ENCODE results near the gene SPATA2. TPM values are rescaled to one million over a fixed set of nuclear protein-coding genes. Genes with fewer than 3 reads are reported as not detected.

The SPATA2 gene
- total and polyA plus RNA-seq, 2 of the 13 experiments (the other 11 are each of a cell fraction or from before 2014, with no cell fraction given), result 3.2 to 8.7 TPM

DNA sequence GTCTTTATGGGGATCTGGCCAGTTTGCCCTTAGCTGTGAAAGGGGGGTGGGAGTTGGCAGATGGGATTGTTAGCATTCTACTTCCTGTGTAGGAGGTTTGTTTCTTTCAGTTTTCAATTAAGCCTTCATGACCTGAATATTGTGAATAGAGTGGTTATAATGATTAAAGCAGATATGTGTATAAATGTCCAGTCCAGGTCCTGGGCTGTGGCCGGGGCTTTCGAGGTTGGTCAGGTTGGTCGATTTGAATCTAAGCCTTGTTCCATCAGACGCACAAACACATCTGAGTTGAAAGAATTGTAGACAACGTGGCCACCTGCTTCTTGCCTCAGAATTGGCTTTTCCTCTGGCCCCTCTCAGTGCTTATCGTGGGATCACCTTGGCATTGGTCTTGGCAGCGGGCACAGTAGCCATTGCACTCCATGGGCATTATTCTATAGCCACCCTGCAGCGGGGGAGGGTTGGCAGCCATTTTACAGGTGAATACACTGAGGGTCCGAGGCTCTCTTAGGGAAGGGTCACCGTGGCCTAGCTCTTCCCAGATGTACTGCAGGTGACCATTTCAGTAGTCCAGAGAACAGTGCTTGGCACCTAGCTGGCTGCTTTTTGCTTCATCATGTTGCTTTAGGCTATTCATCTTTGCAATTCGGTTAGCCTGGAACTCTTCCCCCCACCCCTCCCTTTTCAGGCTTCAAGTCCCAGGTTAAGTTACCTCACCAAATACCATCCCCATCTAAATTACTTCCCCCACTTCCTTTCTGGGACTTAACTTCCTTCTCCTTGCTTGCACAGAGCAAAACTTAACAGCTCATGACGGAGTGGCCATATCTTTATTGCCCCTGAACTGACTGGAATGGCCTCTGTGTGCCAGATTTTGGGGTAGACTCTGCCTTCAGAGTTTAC is 21.9 kb upstream of the SPATA2 start (continued):
- TF ChIP-seq, protein P1, sequence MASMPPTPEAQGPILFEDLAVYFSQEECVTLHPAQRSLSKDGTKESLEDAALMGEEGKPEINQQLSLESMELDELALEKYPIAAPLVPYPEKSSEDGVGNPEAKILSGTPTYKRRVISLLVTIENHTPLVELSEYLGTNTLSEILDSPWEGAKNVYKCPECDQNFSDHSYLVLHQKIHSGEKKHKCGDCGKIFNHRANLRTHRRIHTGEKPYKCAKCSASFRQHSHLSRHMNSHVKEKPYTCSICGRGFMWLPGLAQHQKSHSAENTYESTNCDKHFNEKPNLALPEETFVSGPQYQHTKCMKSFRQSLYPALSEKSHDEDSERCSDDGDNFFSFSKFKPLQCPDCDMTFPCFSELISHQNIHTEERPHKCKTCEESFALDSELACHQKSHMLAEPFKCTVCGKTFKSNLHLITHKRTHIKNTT (CRISPR knock-in tag; IDR thresholded peaks at IDR 0.05), result no peak
- TF ChIP-seq NFYB (CRISPR knock-in tag; IDR thresholded peaks at IDR 0.05) (no peak), ZNF274 (CRISPR knock-in tag; IDR thresholded peaks at IDR 0.05) (peak; percentile 39; the same call in 1 of the 2 replicates), ZNF432 (CRISPR knock-in tag; IDR thresholded peaks at IDR 0.05; ENCODE audit: borderline replicate concordance) (no peak), ZNF883 (CRISPR knock-in tag; IDR thresholded peaks at IDR 0.05; ENCODE audit: not compliant biosample characterization) (no peak), ZFP36L1 (CRISPR knock-in tag; IDR thresholded peaks at IDR 0.05) (0 out of 2 replicates have a peak, but pooled peaks have one; percentile 11), NKX3-1 (CRISPR knock-in tag; IDR thresholded peaks at IDR 0.05) (peak; percentile 60; the same call in 1 of the 2 replicates), ZNF572 (CRISPR knock-in tag; IDR thresholded peaks at IDR 0.05) (no peak), KDM4B (CRISPR knock-in tag; IDR thresholded peaks at IDR 0.05) (no peak), ZNF672 (CRISPR knock-in tag; IDR thresholded peaks at IDR 0.05) (no peak), SMAD3 (CRISPR knock-in tag; IDR thresholded peaks at IDR 0.05) (0 out of 2 replicates have a peak, but pooled peaks have one; percentile 14), NFE2L1 (CRISPR knock-in tag; IDR thresholded peaks at IDR 0.05; ENCODE audit: borderline replicate concordance) (no peak), ONECUT2 (CRISPR knock-in tag; IDR thresholded peaks at IDR 0.05) (no peak), ZNF790 (CRISPR knock-in tag; IDR thresholded peaks at IDR 0.05; ENCODE audit: borderline replicate concordance) (no peak), ZSCAN25 (CRISPR knock-in tag; IDR thresholded peaks at IDR 0.05) (no peak), CREM (IDR thresholded peaks at IDR 0.05) (no peak), CREM (CRISPR knock-in tag; IDR thresholded peaks at IDR 0.05) (no peak), ZNF777 (CRISPR knock-in tag; IDR thresholded peaks at IDR 0.05) (0 out of 2 replicates have a peak, but pooled peaks have one; percentile 54)
- TF ChIP-seq, protein P2, sequence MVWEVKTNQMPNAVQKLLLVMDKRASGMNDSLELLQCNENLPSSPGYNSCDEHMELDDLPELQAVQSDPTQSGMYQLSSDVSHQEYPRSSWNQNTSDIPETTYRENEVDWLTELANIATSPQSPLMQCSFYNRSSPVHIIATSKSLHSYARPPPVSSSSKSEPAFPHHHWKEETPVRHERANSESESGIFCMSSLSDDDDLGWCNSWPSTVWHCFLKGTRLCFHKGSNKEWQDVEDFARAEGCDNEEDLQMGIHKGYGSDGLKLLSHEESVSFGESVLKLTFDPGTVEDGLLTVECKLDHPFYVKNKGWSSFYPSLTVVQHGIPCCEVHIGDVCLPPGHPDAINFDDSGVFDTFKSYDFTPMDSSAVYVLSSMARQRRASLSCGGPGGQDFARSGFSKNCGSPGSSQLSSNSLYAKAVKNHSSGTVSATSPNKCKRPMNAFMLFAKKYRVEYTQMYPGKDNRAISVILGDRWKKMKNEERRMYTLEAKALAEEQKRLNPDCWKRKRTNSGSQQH (CRISPR knock-in tag; IDR thresholded peaks at IDR 0.05; ENCODE audit: low read depth), result no peak
- TF ChIP-seq, protein P3, sequence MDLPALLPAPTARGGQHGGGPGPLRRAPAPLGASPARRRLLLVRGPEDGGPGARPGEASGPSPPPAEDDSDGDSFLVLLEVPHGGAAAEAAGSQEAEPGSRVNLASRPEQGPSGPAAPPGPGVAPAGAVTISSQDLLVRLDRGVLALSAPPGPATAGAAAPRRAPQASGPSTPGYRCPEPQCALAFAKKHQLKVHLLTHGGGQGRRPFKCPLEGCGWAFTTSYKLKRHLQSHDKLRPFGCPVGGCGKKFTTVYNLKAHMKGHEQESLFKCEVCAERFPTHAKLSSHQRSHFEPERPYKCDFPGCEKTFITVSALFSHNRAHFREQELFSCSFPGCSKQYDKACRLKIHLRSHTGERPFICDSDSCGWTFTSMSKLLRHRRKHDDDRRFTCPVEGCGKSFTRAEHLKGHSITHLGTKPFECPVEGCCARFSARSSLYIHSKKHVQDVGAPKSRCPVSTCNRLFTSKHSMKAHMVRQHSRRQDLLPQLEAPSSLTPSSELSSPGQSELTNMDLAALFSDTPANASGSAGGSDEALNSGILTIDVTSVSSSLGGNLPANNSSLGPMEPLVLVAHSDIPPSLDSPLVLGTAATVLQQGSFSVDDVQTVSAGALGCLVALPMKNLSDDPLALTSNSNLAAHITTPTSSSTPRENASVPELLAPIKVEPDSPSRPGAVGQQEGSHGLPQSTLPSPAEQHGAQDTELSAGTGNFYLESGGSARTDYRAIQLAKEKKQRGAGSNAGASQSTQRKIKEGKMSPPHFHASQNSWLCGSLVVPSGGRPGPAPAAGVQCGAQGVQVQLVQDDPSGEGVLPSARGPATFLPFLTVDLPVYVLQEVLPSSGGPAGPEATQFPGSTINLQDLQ (CRISPR knock-in tag; IDR thresholded peaks at IDR 0.05), result no peak
- TF ChIP-seq, protein P4, sequence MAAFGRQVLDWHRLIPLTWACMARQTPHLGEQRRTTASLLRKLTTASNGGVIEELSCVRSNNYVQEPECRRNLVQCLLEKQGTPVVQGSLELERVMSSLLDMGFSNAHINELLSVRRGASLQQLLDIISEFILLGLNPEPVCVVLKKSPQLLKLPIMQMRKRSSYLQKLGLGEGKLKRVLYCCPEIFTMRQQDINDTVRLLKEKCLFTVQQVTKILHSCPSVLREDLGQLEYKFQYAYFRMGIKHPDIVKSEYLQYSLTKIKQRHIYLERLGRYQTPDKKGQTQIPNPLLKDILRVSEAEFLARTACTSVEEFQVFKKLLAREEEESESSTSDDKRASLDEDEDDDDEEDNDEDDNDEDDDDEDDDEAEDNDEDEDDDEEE (CRISPR knock-in tag; IDR thresholded peaks at IDR 0.05), result 0 out of 2 replicates have a peak, but pooled peaks have one; percentile 22
- TF ChIP-seq, protein P5, sequence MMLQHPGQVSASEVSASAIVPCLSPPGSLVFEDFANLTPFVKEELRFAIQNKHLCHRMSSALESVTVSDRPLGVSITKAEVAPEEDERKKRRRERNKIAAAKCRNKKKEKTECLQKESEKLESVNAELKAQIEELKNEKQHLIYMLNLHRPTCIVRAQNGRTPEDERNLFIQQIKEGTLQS (CRISPR knock-in tag; IDR thresholded peaks at IDR 0.05), result no peak

Measured in HepG2 (cell line).